ENCODE measurements around the gene APAF1. TPM values are rescaled to one million over a fixed set of nuclear protein-coding genes. Genes with fewer than 3 reads are reported as not detected.

Gene APAF1
- total and polyA plus RNA-seq, 9 of the 15 experiments (the other 6 are each of a cell fraction or from before 2014, with no cell fraction given): 5.1 to 15.7 (median 9.9) TPM

- TF ChIP-seq ZMIZ1 (IDR thresholded peaks at IDR 0.05; ENCODE audit: low read depth in 2 of 2, low read length in 2 of 2): no peak
- TF ChIP-seq, protein P1, sequence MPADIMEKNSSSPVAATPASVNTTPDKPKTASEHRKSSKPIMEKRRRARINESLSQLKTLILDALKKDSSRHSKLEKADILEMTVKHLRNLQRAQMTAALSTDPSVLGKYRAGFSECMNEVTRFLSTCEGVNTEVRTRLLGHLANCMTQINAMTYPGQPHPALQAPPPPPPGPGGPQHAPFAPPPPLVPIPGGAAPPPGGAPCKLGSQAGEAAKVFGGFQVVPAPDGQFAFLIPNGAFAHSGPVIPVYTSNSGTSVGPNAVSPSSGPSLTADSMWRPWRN (IDR thresholded peaks at IDR 0.05; ENCODE audit: low read depth): 0 out of 2 replicates have a peak, but pooled peaks have one; percentile 17
- no peak for TF ChIP-seq ZNF41 (CRISPR knock-in tag; conservative IDR thresholded peaks at IDR 0.05)
- TF ChIP-seq, protein P2, sequence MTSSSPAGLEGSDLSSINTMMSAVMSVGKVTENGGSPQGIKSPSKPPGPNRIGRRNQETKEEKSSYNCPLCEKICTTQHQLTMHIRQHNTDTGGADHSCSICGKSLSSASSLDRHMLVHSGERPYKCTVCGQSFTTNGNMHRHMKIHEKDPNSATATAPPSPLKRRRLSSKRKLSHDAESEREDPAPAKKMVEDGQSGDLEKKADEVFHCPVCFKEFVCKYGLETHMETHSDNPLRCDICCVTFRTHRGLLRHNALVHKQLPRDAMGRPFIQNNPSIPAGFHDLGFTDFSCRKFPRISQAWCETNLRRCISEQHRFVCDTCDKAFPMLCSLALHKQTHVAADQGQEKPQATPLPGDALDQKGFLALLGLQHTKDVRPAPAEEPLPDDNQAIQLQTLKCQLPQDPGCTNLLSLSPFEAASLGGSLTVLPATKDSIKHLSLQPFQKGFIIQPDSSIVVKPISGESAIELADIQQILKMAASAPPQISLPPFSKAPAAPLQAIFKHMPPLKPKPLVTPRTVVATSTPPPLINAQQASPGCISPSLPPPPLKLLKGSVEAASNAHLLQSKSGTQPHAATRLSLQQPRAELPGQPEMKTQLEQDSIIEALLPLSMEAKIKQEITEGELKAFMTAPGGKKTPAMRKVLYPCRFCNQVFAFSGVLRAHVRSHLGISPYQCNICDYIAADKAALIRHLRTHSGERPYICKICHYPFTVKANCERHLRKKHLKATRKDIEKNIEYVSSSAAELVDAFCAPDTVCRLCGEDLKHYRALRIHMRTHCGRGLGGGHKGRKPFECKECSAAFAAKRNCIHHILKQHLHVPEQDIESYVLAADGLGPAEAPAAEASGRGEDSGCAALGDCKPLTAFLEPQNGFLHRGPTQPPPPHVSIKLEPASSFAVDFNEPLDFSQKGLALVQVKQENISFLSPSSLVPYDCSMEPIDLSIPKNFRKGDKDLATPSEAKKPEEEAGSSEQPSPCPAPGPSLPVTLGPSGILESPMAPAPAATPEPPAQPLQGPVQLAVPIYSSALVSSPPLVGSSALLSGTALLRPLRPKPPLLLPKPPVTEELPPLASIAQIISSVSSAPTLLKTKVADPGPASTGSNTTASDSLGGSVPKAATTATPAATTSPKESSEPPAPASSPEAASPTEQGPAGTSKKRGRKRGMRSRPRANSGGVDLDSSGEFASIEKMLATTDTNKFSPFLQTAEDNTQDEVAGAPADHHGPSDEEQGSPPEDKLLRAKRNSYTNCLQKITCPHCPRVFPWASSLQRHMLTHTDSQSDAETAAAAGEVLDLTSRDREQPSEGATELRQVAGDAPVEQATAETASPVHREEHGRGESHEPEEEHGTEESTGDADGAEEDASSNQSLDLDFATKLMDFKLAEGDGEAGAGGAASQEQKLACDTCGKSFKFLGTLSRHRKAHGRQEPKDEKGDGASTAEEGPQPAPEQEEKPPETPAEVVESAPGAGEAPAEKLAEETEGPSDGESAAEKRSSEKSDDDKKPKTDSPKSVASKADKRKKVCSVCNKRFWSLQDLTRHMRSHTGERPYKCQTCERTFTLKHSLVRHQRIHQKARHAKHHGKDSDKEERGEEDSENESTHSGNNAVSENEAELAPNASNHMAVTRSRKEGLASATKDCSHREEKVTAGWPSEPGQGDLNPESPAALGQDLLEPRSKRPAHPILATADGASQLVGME (CRISPR knock-in tag; IDR thresholded peaks at IDR 0.05): no peak
- no peak for TF ChIP-seq SAFB2 (IDR thresholded peaks at IDR 0.05; ENCODE audit: borderline replicate concordance, low read depth, low read length, severe bottlenecking)
- TF ChIP-seq ZNF3 (CRISPR knock-in tag; IDR thresholded peaks at IDR 0.05): no peak
- TF ChIP-seq NFE2L1 (tag; IDR thresholded peaks at IDR 0.05; ENCODE audit: borderline replicate concordance, low read depth): no peak
- no peak for TF ChIP-seq MCM2 (IDR thresholded peaks at IDR 0.05; ENCODE audit: low read depth)
- TF ChIP-seq RBM34 (IDR thresholded peaks at IDR 0.05; ENCODE audit: borderline replicate concordance, insufficient read depth, low read length): no peak
- no peak for TF ChIP-seq PTRF (tag; IDR thresholded peaks at IDR 0.05)
- peak in 1 of 2 experiments; percentile 72; a peak in 2 of 4 replicates for TF ChIP-seq RCOR1 (IDR thresholded peaks at IDR 0.05; ENCODE audit: borderline replicate concordance in 1 of 2, low read depth in 2 of 2, low read length in 2 of 2)
- TF ChIP-seq ZFX (CRISPR knock-in tag; IDR thresholded peaks at IDR 0.05): no peak
- TF ChIP-seq TFE3 (CRISPR knock-in tag; IDR thresholded peaks at IDR 0.05): no peak
- no peak for TF ChIP-seq ZNF146 (CRISPR knock-in tag; IDR thresholded peaks at IDR 0.05; ENCODE audit: unreplicated experiment)
Observed at GRCh38 chr12:98736352-98737321, 91.5 kb downstream of the APAF1 start (continued).

Data from K562 (cell line).